Transverse colon (tissue), 4 donors: ENCODE measurements around the gene TNFAIP3.

Experiments
- CTCF ChIP-seq, 5 experiments: fragments of 200-600 bp in 3 of 5; fragments of 450-650 bp in 2 of 5; sonication (generic) in 3 of 5; IDR thresholded peaks; 1 replicate in 2 of 5; 2 replicates in 3 of 5; pipeline ENCODE4 v1.5.1; 2016 to 2017; ENCODE audit warnings: antibody characterized with exemption in 5 of 5, inconsistent platforms in 3 of 5, mild to moderate bottlenecking in 2 of 5, moderate library complexity in 1 of 5
- EP300 ChIP-seq: sonication (generic); formaldehyde crosslinking; IDR thresholded peaks from one replicate; pipeline ENCODE4 v1.6.1; 2017; ENCODE audit warnings: antibody characterized with exemption, low read depth
- POLR2A ChIP-seq: fragments of 450-650 bp; IDR thresholded peaks from one replicate; pipeline ENCODE4 v1.6.1; 2016; ENCODE audit warnings: antibody characterized with exemption, mild to moderate bottlenecking, moderate library complexity
- POLR2AphosphoS5 ChIP-seq, 3 donors: sonication (generic); formaldehyde crosslinking; IDR thresholded peaks; one replicate each; pipeline ENCODE4 v1.6.1; 2016; ENCODE audit warnings: antibody characterized with exemption in 3 of 3

DNA sequence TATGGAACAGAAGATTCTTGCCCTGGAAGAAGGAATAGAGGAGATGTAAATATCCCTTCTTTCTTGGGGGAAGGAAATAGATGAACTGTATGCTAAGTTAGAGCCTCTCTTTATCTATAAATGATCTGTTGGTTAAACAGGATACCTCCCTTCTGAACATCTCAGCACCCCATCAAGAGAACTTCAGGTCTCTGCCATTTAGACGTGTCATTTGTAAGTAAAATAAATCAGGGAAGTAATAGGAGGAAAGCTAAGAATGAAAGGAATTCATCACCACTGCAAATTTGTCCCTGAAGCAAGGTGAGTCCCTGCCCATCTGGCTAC, 42.5 kb upstream of the TNFAIP3 start:
- TF ChIP-seq CTCF (IDR thresholded peaks at IDR 0.05) (no peak), POLR2AphosphoS5 (IDR thresholded peaks at IDR 0.05) (no peak), EP300 (no peak), POLR2A (no peak)
